Stimulated activated CD4-positive, alpha-beta T cell treated with anti-CD3 and anti-CD28 coated beads, Interleukin-2, amount 100 ng/mL, for 24 hours (primary cell): ENCODE data around the gene PDLIM1.

Source experiments
- DNase-seq, 2 donors: peaks; one replicate each; pipeline ENCODE4 v3.0.0-alpha.2; 2020

Gene PDLIM1

DNA sequence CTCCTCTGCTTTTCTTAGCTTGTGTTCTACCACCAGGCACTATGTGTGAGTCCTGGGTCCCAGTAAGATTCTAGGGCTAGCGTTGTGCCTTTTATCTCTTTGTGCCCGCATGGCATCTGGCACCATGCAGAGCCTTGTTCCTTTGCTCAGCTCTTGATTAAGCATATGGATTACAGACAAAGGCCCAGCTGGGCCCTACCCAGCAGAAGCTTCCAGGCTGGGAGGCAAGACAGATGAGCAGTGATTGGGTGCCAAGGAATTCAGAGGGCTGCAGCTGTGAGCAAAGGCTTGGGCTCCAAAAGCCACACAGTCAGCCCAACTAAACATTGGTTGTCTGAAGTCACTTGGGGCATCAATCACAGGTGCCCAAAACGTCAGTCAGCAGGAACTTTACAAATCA, 94.8 kb downstream of the PDLIM1 start:
- DNase-seq, result no peak

DNA sequence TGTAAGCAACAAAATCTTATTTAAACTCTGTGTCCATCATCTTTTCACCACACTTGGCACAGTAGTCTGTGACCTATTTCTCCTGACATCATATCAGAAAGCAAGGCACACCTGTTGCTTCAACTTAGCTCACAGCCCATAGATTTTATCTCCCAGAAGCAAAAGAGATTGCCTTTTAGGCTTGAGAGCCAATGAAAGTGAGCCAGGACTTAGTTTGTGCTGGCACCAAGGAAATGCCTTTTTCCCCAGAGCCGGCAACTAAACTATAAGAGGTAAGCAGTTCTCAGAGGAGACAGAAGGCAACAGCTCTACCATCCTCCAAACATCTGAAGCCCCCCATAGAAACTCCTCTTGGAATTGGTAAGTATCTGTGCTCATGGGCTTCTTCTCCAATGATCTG, 96.9 kb downstream of the PDLIM1 start, which contains the start of gene ACSM6:
ACSM6 (plus strand) TSS at position 295 of the 400 bp plus-strand sequence. CDS start 248 bp downstream, outside the sequence.
- DNase-seq, result no peak

DNA sequence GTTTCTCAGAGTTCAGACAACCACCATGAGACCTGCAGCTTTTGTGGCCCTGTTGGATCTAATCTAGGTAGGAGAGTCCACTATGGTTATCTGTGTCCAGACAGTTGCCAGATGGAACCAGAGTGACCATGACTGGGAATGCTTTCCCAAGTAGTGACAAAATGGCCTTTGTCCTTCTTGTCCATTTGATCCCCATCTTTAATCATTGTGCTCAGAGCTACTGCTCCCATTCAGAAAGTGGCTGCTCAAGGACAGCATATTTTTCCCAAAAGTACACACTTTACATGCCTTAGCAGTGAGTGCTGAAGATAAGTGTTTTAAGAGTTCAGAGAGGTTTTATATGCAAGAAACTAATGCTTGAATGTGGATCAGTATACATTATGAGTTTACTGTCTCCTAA, 102.2 kb downstream of the PDLIM1 start:
- no peak for DNase-seq

DNA sequence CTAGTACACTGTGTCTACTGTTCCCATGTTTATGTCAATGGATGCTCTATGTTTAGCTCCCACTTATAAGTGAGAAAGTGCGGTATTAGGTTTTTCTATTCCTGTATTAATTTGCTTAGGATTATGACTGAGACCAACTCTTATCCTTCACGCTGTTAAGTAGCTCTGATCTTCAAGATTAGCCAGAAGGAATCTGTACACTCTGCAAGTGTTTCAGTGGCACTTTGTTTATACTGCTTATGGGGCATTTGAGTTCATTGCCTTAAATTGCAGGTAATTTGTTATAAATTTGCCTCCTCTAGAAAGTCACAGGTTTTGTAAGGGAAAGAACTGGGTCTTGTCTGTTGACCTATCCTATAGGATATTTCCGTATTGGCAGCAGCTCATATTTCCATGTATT, 103.2 kb downstream of the PDLIM1 start:
- no peak for DNase-seq
